Uterus (tissue), 2 donors: ENCODE data around the gene SYTL4.

Source experiments
- CTCF ChIP-seq, 4 experiments: fragments of 200-600 bp in 2 of 4; fragments of 450-650 bp in 2 of 4; sonication (generic) in 2 of 4; IDR thresholded peaks; one replicate each; pipeline ENCODE4 v1.5.1; 2016 to 2019; ENCODE audit warnings: antibody characterized with exemption in 4 of 4, mild to moderate bottlenecking in 2 of 4, moderate library complexity in 1 of 4
- POLR2A ChIP-seq, 2 donors: fragments of 450-650 bp; IDR thresholded peaks; one replicate each; pipeline ENCODE4 v1.6.1; 2016; ENCODE audit warnings: antibody characterized with exemption in 2 of 2, mild to moderate bottlenecking in 1 of 2, moderate library complexity in 1 of 2

GRCh38 chrX:100663642-100664041 lies 68.3 kb downstream of the SYTL4 start:
- TF ChIP-seq CTCF (IDR thresholded peaks at IDR 0.05) (no peak), POLR2A (IDR thresholded peaks at IDR 0.05) (no peak)
